HPDE6-E6E7 (cell line): ENCODE measurements around the gene TMEM33.

ENCODE experiments used
- DNase-seq: peaks from one replicate; pipeline ENCODE4 v3.0.0; 2011; ENCODE audit warnings: missing footprints; ENCODE audit errors: extremely low spot score

TMEM33 gene

GRCh38 chr4:41939016-41939626 lies 3.9 kb downstream of the TMEM33 start:
- peak; percentile 44 for DNase-seq

- DNase-seq: no peak
Measured at GRCh38 chr4:41940834-41941233, 5.6 kb downstream of the TMEM33 start.

GRCh38 chr4:41943506-41943905 lies 8.3 kb downstream of the TMEM33 start:
- DNase-seq: no peak

GRCh38 chr4:41944089-41944488 lies 8.9 kb downstream of the TMEM33 start:
- no peak for DNase-seq

- DNase-seq: no peak
Measured at GRCh38 chr4:41949531-41949930, 14.3 kb downstream of the TMEM33 start.

GRCh38 chr4:41957634-41958033 lies 22.4 kb downstream of the TMEM33 start:
- DNase-seq: no peak

- no peak for DNase-seq
Measured at GRCh38 chr4:41963105-41963504, 27.9 kb downstream of the TMEM33 start.

- no peak for DNase-seq
Measured at GRCh38 chr4:41964401-41964800, 29.2 kb downstream of the TMEM33 start.

- no peak for DNase-seq
Measured at GRCh38 chr4:41967392-41967791, 32.2 kb downstream of the TMEM33 start.

GRCh38 chr4:41969671-41970070 lies 34.4 kb downstream of the TMEM33 start:
- no peak for DNase-seq

GRCh38 chr4:41975341-41975740 lies 40.1 kb downstream of the TMEM33 start:
- DNase-seq: no peak

GRCh38 chr4:41976775-41977516 lies 41.7 kb downstream of the TMEM33 start:
- no peak for DNase-seq

GRCh38 chr4:41977709-41978108 lies 42.5 kb downstream of the TMEM33 start:
- DNase-seq: no peak

GRCh38 chr4:41981456-41981855 lies 46.2 kb downstream of the TMEM33 start, which contains the start of gene DCAF4L1:
Gene DCAF4L1 (plus strand): TSS chr4:41981756. CDS start chr4:41981793, 37 bp downstream.
- DNase-seq: no peak

GRCh38 chr4:41982716-41983115 lies 47.5 kb downstream of the TMEM33 start:
- no peak for DNase-seq

- DNase-seq: no peak
Measured at GRCh38 chr4:41985151-41985550, 49.9 kb downstream of the TMEM33 start.

GRCh38 chr4:41989994-41990364 lies 54.8 kb downstream of the TMEM33 start:
- no peak for DNase-seq

- peak; percentile 95 for DNase-seq
Measured at GRCh38 chr4:41990365-41991111, 55.3 kb downstream of the TMEM33 start, which contains the start of gene SLC30A9. Gene SLC30A9 (plus strand): TSS chr4:41990530. CDS start chr4:41990652, 122 bp downstream.

- no peak for DNase-seq
Measured at GRCh38 chr4:41991916-41992767, 56.9 kb downstream of the TMEM33 start.

- DNase-seq: no peak
Measured at GRCh38 chr4:41992967-41993857, 58.0 kb downstream of the TMEM33 start.
